A673 (cell line): Measurements from ENCODE around the gene SHROOM2. TPM values are rescaled to one million over a fixed set of nuclear protein-coding genes. Genes with fewer than 3 reads are reported as not detected.

Experiments used
- Bru-seq: library from RNA; stranded (reverse); fragments of 400-500 nt; gene quantifications from one replicate; lab custom pipeline; 2021; lab: Mats Ljungman, UMichigan
- BruChase-seq, 2 experiments: library from RNA; stranded (reverse); fragments of 400-500 nt; gene quantifications; one replicate each; lab custom pipeline; 2021; lab: Mats Ljungman, UMichigan
- BruUV-seq: library from RNA; stranded (reverse); fragments of 400-500 nt; replicated peaks from 2 replicates; lab custom pipeline; 2021; lab: Mats Ljungman, UMichigan
- CTCF ChIA-PET: fragments of 300-600 bp; sonication (Branson Sonifier 250); formaldehyde crosslinking; loops from one replicate; lab custom pipeline; 2022; ENCODE audit warnings: antibody characterized with exemption; lab: Charles Lee
- POLR2A ChIA-PET: fragments of 300-600 bp; sonication (Branson Sonifier 250); formaldehyde crosslinking; loops from one replicate; lab custom pipeline; 2022; ENCODE audit warnings: antibody characterized with exemption; ENCODE audit not compliant: low non-redundant PET; lab: Charles Lee
- DNase-seq: peaks from one replicate; pipeline ENCODE4 v3.0.0-alpha.2; 2015; ENCODE audit warnings: low spot score
- H3K27ac ChIP-seq: fragments of 200-600 bp; sonication (generic); 2 replicates; pipeline ENCODE4 v1.5.1; 2016; ENCODE audit warnings: mixed run types, low read depth, mild to moderate bottlenecking, mixed read lengths, antibody characterized with exemption, low read length; ENCODE audit not compliant: poor library complexity, severe bottlenecking
- H3K27me3 ChIP-seq: fragments of 200-600 bp; sonication (generic); replicated peaks from 2 replicates; pipeline ENCODE4 v1.6.1; 2017; ENCODE audit warnings: mixed run types, low read depth, mild to moderate bottlenecking, mixed read lengths, antibody characterized with exemption, low read length; ENCODE audit not compliant: insufficient read depth, poor library complexity
- H3K36me3 ChIP-seq: fragments of 200-600 bp; sonication (generic); 2 replicates; pipeline ENCODE4 v1.6.1; 2016; ENCODE audit warnings: mixed run types, mild to moderate bottlenecking, mixed read lengths, antibody characterized with exemption, low read length; ENCODE audit not compliant: insufficient read depth, poor library complexity, severe bottlenecking
- H3K4me1 ChIP-seq: fragments of 200-600 bp; sonication (generic); 2 replicates; pipeline ENCODE4 v1.6.1; 2017; ENCODE audit warnings: mixed run types, mild to moderate bottlenecking, mixed read lengths, antibody characterized with exemption, low read length; ENCODE audit not compliant: insufficient read depth, poor library complexity, severe bottlenecking
- H3K4me3 ChIP-seq: fragments of 200-600 bp; sonication (generic); 2 replicates; pipeline ENCODE4 v1.5.1; 2016; ENCODE audit warnings: low read depth, mixed run types, mild to moderate bottlenecking, mixed read lengths, low read length; ENCODE audit not compliant: poor library complexity, severe bottlenecking
- H3K9me3 ChIP-seq: fragments of 200-600 bp; sonication (generic); 2 replicates; pipeline ENCODE4 v1.6.1; 2016; ENCODE audit warnings: mixed run types, low read depth, mild to moderate bottlenecking, mixed read lengths, antibody characterized with exemption, low read length; ENCODE audit not compliant: poor library complexity, severe bottlenecking
- EZH2 ChIP-seq: fragments of 200-600 bp; sonication (generic); IDR thresholded peaks from 2 replicates; pipeline ENCODE4 v1.6.1; 2017; ENCODE audit warnings: borderline replicate concordance, low read depth, mild to moderate bottlenecking, mixed read lengths, antibody characterized with exemption, low read length; ENCODE audit not compliant: poor library complexity, severe bottlenecking
- intact Hi-C: fragments of 100-400 bp; cut with micrococcal nuclease; formaldehyde crosslinking; loops from one replicate; pipeline ENCODE4 v1.10.0; 2022; ENCODE audit not compliant: unreplicated experiment
- long read RNA-seq: library from polyadenylated mRNA; stranded (forward); transcript quantifications from one replicate; pipeline ENCODE4 v2.0.0, GENCODE V29; 2022
- total RNA-seq: library from RNA; stranded (reverse); gene quantifications from 2 replicates; pipeline ENCODE4 v1.2.3, GENCODE V29; 2021
- TF ChIP-seq, protein P1 (sequence below): fragments of 300-800, 200-600 bp; sonication (generic); conservative IDR thresholded peaks from 2 replicates; pipeline ENCODE4 v1.5.1; 2017; ENCODE audit warnings: low read depth, mild to moderate bottlenecking, antibody characterized with exemption, low read length, moderate library complexity, mixed read lengths

SHROOM2 gene
- 3.7 and 5.4 TPM in 2 replicates for total RNA-seq
- Bru-seq, nascent RNA = percentile 45 among the genes with signal in this experiment
- percentile 46 among the genes with signal in this experiment for BruChase-seq, experiment 1, labeled RNA remaining after a 2-hour chase
- percentile 46 among the genes with signal in this experiment for BruChase-seq, experiment 2, labeled RNA remaining after a 6-hour chase
- long read RNA-seq, partial matches to known transcripts = 2 of 2 reads
- long read RNA-seq, other reads (novel, unspliced or antisense) = 0 of 2 reads

DNA sequence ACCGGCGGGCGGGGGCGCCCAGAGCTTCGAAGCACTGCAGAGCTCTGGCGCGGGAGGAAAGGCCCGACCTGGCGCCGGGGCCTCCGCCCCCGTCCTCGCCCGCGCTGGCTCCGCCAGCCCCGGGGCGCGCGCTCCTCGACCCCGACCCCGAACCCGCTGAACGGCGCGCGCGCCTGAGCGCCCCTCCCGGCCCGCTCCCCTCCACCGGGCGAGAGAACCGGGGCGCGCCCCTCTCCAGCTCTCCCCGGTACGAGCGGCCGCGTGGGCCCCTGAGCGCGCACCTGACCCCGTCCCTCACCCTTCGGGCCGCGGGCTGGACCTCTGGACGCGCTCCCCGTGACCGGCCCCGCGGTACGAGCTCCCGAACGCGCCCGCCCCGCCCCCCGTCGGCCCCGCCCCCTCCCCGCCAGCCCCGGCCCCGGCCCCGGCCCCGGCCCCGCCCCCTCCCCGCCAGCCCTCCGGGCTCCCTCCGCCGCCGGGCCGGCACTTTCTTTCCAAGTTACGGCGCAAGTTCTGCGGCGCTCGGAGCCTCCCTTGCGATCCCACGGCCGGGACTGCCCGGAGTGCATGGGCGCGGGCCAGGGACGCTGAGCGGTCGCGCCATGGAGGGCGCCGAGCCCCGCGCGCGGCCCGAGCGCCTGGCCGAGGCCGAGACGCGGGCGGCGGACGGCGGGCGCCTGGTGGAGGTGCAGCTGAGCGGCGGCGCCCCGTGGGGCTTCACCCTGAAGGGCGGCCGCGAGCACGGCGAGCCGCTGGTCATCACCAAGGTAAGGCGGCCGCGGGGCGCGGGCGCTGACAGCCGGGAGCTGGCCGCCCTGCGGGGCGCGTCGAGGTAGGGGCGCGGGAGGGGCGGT, at the start of gene SHROOM2:
Gene SHROOM2 (plus strand): TSS at position 486 of the 854 bp plus-strand sequence. CDS start 117 bp downstream, at position 603.
- no peaks in the 10 kb centered on the region for H3K36me3 ChIP-seq
- POLR2A ChIA-PET = no interaction called here
- no peak within 1 kb of the TSS for H3K27ac ChIP-seq
- H3K4me3 ChIP-seq = peak within 1 kb of the TSS; percentile 52
- DNase-seq = peak; percentile 25
- H3K27me3 ChIP-seq = peaks cover 4% of the 10 kb centered on the region
- no TSS peak for BruUV-seq
- H3K9me3 ChIP-seq = no peaks in the 10 kb centered on the region
- H3K4me1 ChIP-seq = peaks cover 16% of the 10 kb centered on the region
- CTCF ChIA-PET = no interaction called here
- TF ChIP-seq, protein P1, sequence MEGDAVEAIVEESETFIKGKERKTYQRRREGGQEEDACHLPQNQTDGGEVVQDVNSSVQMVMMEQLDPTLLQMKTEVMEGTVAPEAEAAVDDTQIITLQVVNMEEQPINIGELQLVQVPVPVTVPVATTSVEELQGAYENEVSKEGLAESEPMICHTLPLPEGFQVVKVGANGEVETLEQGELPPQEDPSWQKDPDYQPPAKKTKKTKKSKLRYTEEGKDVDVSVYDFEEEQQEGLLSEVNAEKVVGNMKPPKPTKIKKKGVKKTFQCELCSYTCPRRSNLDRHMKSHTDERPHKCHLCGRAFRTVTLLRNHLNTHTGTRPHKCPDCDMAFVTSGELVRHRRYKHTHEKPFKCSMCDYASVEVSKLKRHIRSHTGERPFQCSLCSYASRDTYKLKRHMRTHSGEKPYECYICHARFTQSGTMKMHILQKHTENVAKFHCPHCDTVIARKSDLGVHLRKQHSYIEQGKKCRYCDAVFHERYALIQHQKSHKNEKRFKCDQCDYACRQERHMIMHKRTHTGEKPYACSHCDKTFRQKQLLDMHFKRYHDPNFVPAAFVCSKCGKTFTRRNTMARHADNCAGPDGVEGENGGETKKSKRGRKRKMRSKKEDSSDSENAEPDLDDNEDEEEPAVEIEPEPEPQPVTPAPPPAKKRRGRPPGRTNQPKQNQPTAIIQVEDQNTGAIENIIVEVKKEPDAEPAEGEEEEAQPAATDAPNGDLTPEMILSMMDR = no peak
- intact Hi-C loops = no loop called here

DNA sequence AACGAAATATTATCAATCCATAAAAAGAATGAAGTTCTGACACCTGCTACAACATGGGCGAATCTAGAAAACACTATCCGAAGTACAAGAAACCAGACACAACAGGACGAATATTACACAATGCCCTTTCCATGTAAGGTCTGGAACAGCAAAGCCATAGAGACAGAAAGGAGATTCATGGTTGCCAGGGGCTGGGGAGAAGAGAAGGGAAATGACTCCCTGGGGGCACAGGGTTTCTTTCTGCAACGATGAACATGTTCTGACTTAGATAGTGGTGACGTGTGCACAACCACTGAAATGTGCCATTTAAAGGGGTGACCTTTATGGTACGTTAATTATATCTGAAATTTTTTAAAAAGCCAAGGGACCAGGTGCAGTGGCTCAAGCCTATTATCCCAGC, 48.9 kb upstream of the SHROOM2 start:
- TF ChIP-seq, protein P1 = no peak
- TF ChIP-seq EZH2 = no peak
- H3K36me3 ChIP-seq = no peaks in the 10 kb centered on the region
- H3K27me3 ChIP-seq = no peaks in the 10 kb centered on the region
- no peaks in the 10 kb centered on the region for H3K9me3 ChIP-seq
- no TSS peak for BruUV-seq
- CTCF ChIA-PET = no interaction called here
- intact Hi-C loops = no loop called here
- H3K4me3 ChIP-seq = no peak overlapping the region
- peak; percentile 17 for DNase-seq
- H3K27ac ChIP-seq = no peak overlapping the region
- H3K4me1 ChIP-seq = no peaks in the 10 kb centered on the region
- POLR2A ChIA-PET = no interaction called here

GRCh38 chrX:9738151-9738550, 48.1 kb upstream of the SHROOM2 start:
- no peaks in the 10 kb centered on the region for H3K4me1 ChIP-seq
- no peaks in the 10 kb centered on the region for H3K9me3 ChIP-seq
- H3K27me3 ChIP-seq = no peaks in the 10 kb centered on the region
- ChIA-PET CTCF (no interaction called here), POLR2A (no interaction called here)
- DNase-seq = no peak
- intact Hi-C loops = no loop called here
- H3K36me3 ChIP-seq = no peaks in the 10 kb centered on the region
- no peak overlapping the region for H3K27ac ChIP-seq
- no peak for TF ChIP-seq EZH2
- TF ChIP-seq, protein P1 = no peak
- BruUV-seq = no TSS peak
- H3K4me3 ChIP-seq = no peak overlapping the region
